A549 (cell line): ENCODE data around the gene ANKS6. TPM values are rescaled to one million over a fixed set of nuclear protein-coding genes. Genes with fewer than 3 reads are reported as not detected.

Source experiments
- ATAC-seq, 2 experiments: fragments of 200-7000 bp in 1 of 2; fragments of >200 bp in 1 of 2; cut with Nextera tagmentation in 1 of 2; cut with Tn5 transposase in 1 of 2; 3 replicates each; pipeline versions ENCODE4 v1.8.0 to v1.9.1; 2018 to 2020; ENCODE audit warnings: mild to moderate bottlenecking in 1 of 2, moderate library complexity in 1 of 2
- CTCF ChIA-PET: fragments of 300-600 bp; sonication (Branson Sonifier 250); formaldehyde crosslinking; extraction: SDS; loops from one replicate; lab custom pipeline; 2021; ENCODE audit warnings: antibody characterized with exemption, inconsistent platforms; lab: Yijun Ruan, JAX
- POLR2A ChIA-PET: fragments of 350-600 bp; formaldehyde crosslinking; extraction: SDS; loops from one replicate; lab custom pipeline; 2021; ENCODE audit warnings: antibody characterized with exemption, inconsistent platforms; lab: Yijun Ruan, JAX
- DNase-seq, 2 experiments: peaks; one replicate each; pipeline versions ENCODE4 v3.0.0 to v3.0.0-alpha.2; 2011 to 2016; ENCODE audit warnings: low read depth in 1 of 2, low spot score in 1 of 2
- FAIRE-seq: peaks from 2 replicates; lab custom pipeline; 2011; peaks lifted over from hg19 to GRCh38; lab: Jason Lieb, UNC
- H3K27ac ChIP-seq, 2 experiments: fragments of >200 bp; sonication (Bioruptor Twin); formaldehyde crosslinking; 3 replicates each; pipeline ENCODE4 v1.5.1; 2016 to 2017
- H3K4me1 ChIP-seq: fragments of >200 bp; sonication (Bioruptor Twin); formaldehyde crosslinking; 3 replicates; pipeline ENCODE4 v1.6.1; 2016
- H3K4me2 ChIP-seq: fragments of >200 bp; sonication (Bioruptor Twin); formaldehyde crosslinking; 3 replicates; pipeline ENCODE4 v1.6.1; 2016
- H3K4me3 ChIP-seq: fragments of >200 bp; sonication (Bioruptor Twin); formaldehyde crosslinking; 3 replicates; pipeline ENCODE4 v1.5.1; 2016
- H3K9me3 ChIP-seq: fragments of >200 bp; sonication (Bioruptor Twin); formaldehyde crosslinking; 3 replicates; pipeline ENCODE4 v1.6.1; 2016
- BHLHE40 ChIP-seq: IDR thresholded peaks from 2 replicates; pipeline ENCODE4 v1.6.1; 2012; ENCODE audit warnings: low read depth, low read length, inconsistent platforms
- CEBPB ChIP-seq, 2 experiments: fragments of >200 bp in 1 of 2; sonication (Bioruptor Twin) in 1 of 2; formaldehyde crosslinking in 1 of 2; IDR thresholded peaks; 2 replicates each; pipeline ENCODE4 v1.6.1; 2012 to 2016
- CHD2 ChIP-seq: fragments of 150-350 bp; IDR thresholded peaks from 2 replicates; pipeline ENCODE4 v1.6.1; 2014; ENCODE audit warnings: low read length; ENCODE audit not compliant: partially characterized antibody
- CHD4 ChIP-seq: fragments of 200-600 bp; sonication (generic); IDR thresholded peaks from 2 replicates; pipeline ENCODE4 v1.6.1; 2016; ENCODE audit warnings: antibody characterized with exemption, mild to moderate bottlenecking, borderline replicate concordance
- CTCF ChIP-seq: fragments of >200 bp; sonication (Bioruptor Twin); formaldehyde crosslinking; IDR thresholded peaks from 3 replicates; pipeline ENCODE4 v1.5.1; 2016
- ESRRA ChIP-seq: fragments of 150-350 bp; IDR thresholded peaks from 2 replicates; pipeline ENCODE4 v1.6.1; 2014; ENCODE audit warnings: mild to moderate bottlenecking, low read length, borderline replicate concordance
- GATA3 ChIP-seq: IDR thresholded peaks from 2 replicates; pipeline ENCODE4 v1.6.1; 2012; ENCODE audit warnings: borderline replicate concordance
- HOXA7 ChIP-seq: fragments of 250-450 bp; sonication (Bioruptor Pico); IDR thresholded peaks from 2 replicates; pipeline ENCODE4 v1.5.0; 2020; ENCODE audit warnings: mild to moderate bottlenecking, moderate library complexity
- JUNB ChIP-seq: fragments of >200 bp; sonication (Bioruptor Twin); formaldehyde crosslinking; IDR thresholded peaks from 2 replicates; pipeline ENCODE4 v1.6.1; 2016
- MAX ChIP-seq: IDR thresholded peaks from 2 replicates; pipeline ENCODE4 v1.6.1; 2012
- MAZ ChIP-seq: fragments of 150-350 bp; IDR thresholded peaks from 2 replicates; pipeline ENCODE4 v1.6.1; 2014; ENCODE audit warnings: antibody characterized with exemption, low read depth, low read length, borderline replicate concordance
- RAD21 ChIP-seq, 2 experiments: fragments of >200 bp in 1 of 2; sonication (Bioruptor Twin) in 1 of 2; formaldehyde crosslinking in 1 of 2; IDR thresholded peaks in 1 of 2; conservative IDR thresholded peaks in 1 of 2; 2 replicates in 1 of 2; 3 replicates in 1 of 2; pipeline ENCODE4 v1.6.1; 2012 to 2018; ENCODE audit warnings: inconsistent platforms in 1 of 2
- RFX5 ChIP-seq: fragments of 450-650 bp; IDR thresholded peaks from 2 replicates; pipeline ENCODE4 v1.7.1; 2014; ENCODE audit warnings: antibody characterized with exemption, mild to moderate bottlenecking, moderate library complexity
- SMC3 ChIP-seq: fragments of >200 bp; sonication (Bioruptor Twin); formaldehyde crosslinking; IDR thresholded peaks from 3 replicates; pipeline ENCODE4 v1.6.1; 2018; ENCODE audit warnings: inconsistent platforms
- TP53 ChIP-seq: fragments of 250-450 bp; sonication (Bioruptor Pico); IDR thresholded peaks from 2 replicates; pipeline ENCODE4 v1.5.0; 2021; ENCODE audit warnings: mild to moderate bottlenecking, moderate library complexity
- WGBS: methylation state at CpG from one replicate; pipeline ENCODE4 v1.1.6; 2017; ENCODE audit errors: missing lambda C conversion rate; 5-methylcytosine and 5-hydroxymethylcytosine counted together
- polyA plus RNA-seq, 4 experiments: library from polyadenylated mRNA; depleted of rRNA in 3 of 4; stranded (reverse); fragments of >200 nt; fragmentation: RNase III in 1 of 4; extraction: RNeasy Plus Mini Kit Qiagen cat#74134 plus additional on column Dnase treatment in 1 of 4; gene quantifications; 2 replicates in 3 of 4; 3 replicates in 1 of 4; pipeline ENCODE4 v1.2.3, GENCODE V29; 2011 to 2017
- TF ChIP-seq, protein P1 (sequence below): fragments of 150-350 bp; IDR thresholded peaks from 2 replicates; pipeline ENCODE4 v1.6.1; 2014; ENCODE audit warnings: low read depth, mild to moderate bottlenecking, low read length

Gene ANKS6
- polyA plus RNA-seq, 2 of the 4 experiments (the other 2 are of a cell fraction) = 14.7 to 15.2 TPM

GRCh38 chr9:98708103-98708932 lies 88.0 kb downstream of the ANKS6 start:
- POLR2A ChIA-PET = no interaction called here
- H3K4me2 ChIP-seq = peak overlapping the region; percentile 85

GRCh38 chr9:98707166-98708102 lies 88.9 kb downstream of the ANKS6 start:
- FAIRE-seq = no peak
- peak; percentile 69 to 78 for DNase-seq
- WGBS = 5% methylated on average over 26 of the region's 79 CpGs

More at GRCh38 chr9:98708103-98708932, 88.0 kb downstream of the ANKS6 start:
- Histone ChIP-seq H3K9me3 (no peaks in the 10 kb centered on the region), H3K4me3 (peak overlapping the region; percentile 52), H3K4me1 (peaks cover 15% of the 10 kb centered on the region), H3K27ac (peak overlapping the region in 1 of 2 experiments; percentile 42; a peak in 1 of 6 replicates)
- peak in 1 of 2 experiments; percentile 12 for DNase-seq
- ATAC-seq = peak; percentile 22; a peak in 3 of 6 replicates
- FAIRE-seq = no peak
- CTCF ChIA-PET = interaction anchor here (0.6 to 5.8 kb wide), 9 partner anchors 13 to 763 kb away, joined by 3 to 59 read pairs (median 3); no protein-coding TSS in a partner anchor
- no peak for TF ChIP-seq CEBPB (IDR thresholded peaks at IDR 0.05)
- TF ChIP-seq JUNB = no peak
- TF ChIP-seq GATA3 = no peak
- TF ChIP-seq, all 56 proteins: peak for 0
- 0% methylated on average over 3 of the region's 89 CpGs for WGBS

GRCh38 chr9:98706651-98707165 lies 89.6 kb downstream of the ANKS6 start:
- DNase-seq (no peak), ATAC-seq (peak in 1 of 2 experiments; percentile 9; a peak in 3 of 6 replicates), FAIRE-seq (no peak)
- no peak overlapping the region for H3K27ac ChIP-seq
- no peaks in the 10 kb centered on the region for H3K9me3 ChIP-seq
- 56% methylated on average over 15 of the region's 15 CpGs for WGBS
- H3K4me1 ChIP-seq = peaks cover 15% of the 10 kb centered on the region
- H3K4me3 ChIP-seq = peak overlapping the region; percentile 13; the same call in 1 of the 3 replicates
- POLR2A ChIA-PET = no interaction called here
- H3K4me2 ChIP-seq = peak overlapping the region; percentile 85
- CTCF ChIA-PET = interaction anchor here (0.5 to 5.8 kb wide), 18 partner anchors 10 to 442 kb away, joined by 3 to 59 read pairs (median 4); no protein-coding TSS in a partner anchor
- no peak for TF ChIP-seq JUNB
- no peak for TF ChIP-seq CHD2
- TF ChIP-seq, protein P1, sequence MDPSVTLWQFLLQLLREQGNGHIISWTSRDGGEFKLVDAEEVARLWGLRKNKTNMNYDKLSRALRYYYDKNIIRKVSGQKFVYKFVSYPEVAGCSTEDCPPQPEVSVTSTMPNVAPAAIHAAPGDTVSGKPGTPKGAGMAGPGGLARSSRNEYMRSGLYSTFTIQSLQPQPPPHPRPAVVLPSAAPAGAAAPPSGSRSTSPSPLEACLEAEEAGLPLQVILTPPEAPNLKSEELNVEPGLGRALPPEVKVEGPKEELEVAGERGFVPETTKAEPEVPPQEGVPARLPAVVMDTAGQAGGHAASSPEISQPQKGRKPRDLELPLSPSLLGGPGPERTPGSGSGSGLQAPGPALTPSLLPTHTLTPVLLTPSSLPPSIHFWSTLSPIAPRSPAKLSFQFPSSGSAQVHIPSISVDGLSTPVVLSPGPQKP = no peak
- TF ChIP-seq ESRRA = no peak
- TF ChIP-seq RFX5 = no peak
- TF ChIP-seq MAZ = no peak
- no peak for TF ChIP-seq BHLHE40
- TF ChIP-seq, all 56 proteins: peak for 0

More at GRCh38 chr9:98707166-98708102, 88.9 kb downstream of the ANKS6 start:
- POLR2A ChIA-PET = no interaction called here
- TF ChIP-seq SMC3 (peak; percentile 53; the same call in 2 of the 3 replicates), CTCF (peak; percentile 54), CEBPB (IDR thresholded peaks at IDR 0.05) (no peak), HOXA7 (CRISPR knock-in tag) (no peak), MAX (0 out of 2 replicates have a peak, but pooled peaks have one; percentile 29), RAD21 (conservative IDR thresholded peaks at IDR 0.05 in 1 of 2, IDR thresholded peaks at IDR 0.05 in 1 of 2) (peak; percentile 69 to 73), CHD4 (no peak), TP53 (no peak)
- peak; percentile 80 to 95 for ATAC-seq
- no peaks in the 10 kb centered on the region for H3K9me3 ChIP-seq
- peaks cover 15% of the 10 kb centered on the region for H3K4me1 ChIP-seq
- H3K27ac ChIP-seq = no peak overlapping the region
- H3K4me3 ChIP-seq = peak overlapping the region; percentile 52
- CTCF ChIA-PET = interaction anchor here (0.6 to 5.8 kb wide), 17 partner anchors 10 to 443 kb away, joined by 3 to 59 read pairs (median 4); no protein-coding TSS in a partner anchor
- peak overlapping the region; percentile 85 for H3K4me2 ChIP-seq
